NT2/D1 (cell line): ENCODE data around the gene MITF.

Experiments used
- DNase-seq: peaks from one replicate; pipeline ENCODE4 v3.0.0-alpha.2; 2011; ENCODE audit warnings: low read depth, low spot score
- H3K27me3 ChIP-seq: 2 replicates; pipeline ENCODE4 v1.6.0; 2011; ENCODE audit warnings: mild to moderate bottlenecking; ENCODE audit not compliant: insufficient read length, insufficient read depth
- H3K36me3 ChIP-seq: 2 replicates; pipeline ENCODE4 v1.6.1; 2011; ENCODE audit warnings: mild to moderate bottlenecking, low read length, mixed read lengths; ENCODE audit not compliant: insufficient read depth, insufficient read length
- H3K4me1 ChIP-seq: 2 replicates; pipeline ENCODE4 v1.5.1; 2011; ENCODE audit not compliant: insufficient read depth, insufficient read length
- H3K4me3 ChIP-seq: 2 replicates; pipeline ENCODE4 v1.5.1; 2011; ENCODE audit warnings: low read depth; ENCODE audit not compliant: insufficient read length
- H3K9ac ChIP-seq: 2 replicates; pipeline ENCODE4 v1.6.0; 2011; ENCODE audit warnings: low read depth; ENCODE audit not compliant: insufficient read length
- H3K9me3 ChIP-seq: 2 replicates; pipeline ENCODE4 v1.5.1; 2011; ENCODE audit warnings: mild to moderate bottlenecking, low read length; ENCODE audit not compliant: insufficient read depth
- SUZ12 ChIP-seq: IDR thresholded peaks from 2 replicates; pipeline ENCODE4 v1.6.1; 2011; ENCODE audit not compliant: insufficient read length, insufficient read depth; ENCODE audit errors: extremely low read depth
- YY1 ChIP-seq: IDR thresholded peaks from 2 replicates; pipeline ENCODE4 v1.6.1; 2011; ENCODE audit not compliant: insufficient read length, insufficient read depth
- ZNF274 ChIP-seq: IDR thresholded peaks from 2 replicates; pipeline ENCODE4 v1.6.1; 2011; ENCODE audit warnings: mild to moderate bottlenecking, low read depth, low read length

MITF gene

DNA sequence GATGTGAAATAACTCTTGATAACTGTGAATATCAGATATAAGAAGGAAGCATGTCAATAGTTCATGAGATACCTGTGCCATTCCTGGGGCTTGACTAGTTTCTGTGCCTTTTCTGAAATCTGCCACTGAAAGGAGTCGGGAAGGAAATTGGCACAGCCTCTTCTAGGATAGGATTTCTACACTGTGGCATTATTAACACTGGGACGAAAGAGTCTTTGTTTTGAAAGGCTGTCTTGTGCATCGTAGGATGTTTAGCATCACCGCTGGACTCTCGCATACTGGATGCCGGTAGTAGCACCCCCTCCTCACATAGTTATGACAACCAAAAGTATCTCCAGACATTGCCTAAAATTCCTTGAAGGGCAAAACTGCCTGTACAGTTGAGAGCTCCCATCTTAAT is 182.4 kb downstream of the MITF start:
- no peaks in the 10 kb centered on the region for H3K9me3 ChIP-seq
- H3K36me3 ChIP-seq: no peaks in the 10 kb centered on the region
- no peaks in the 10 kb centered on the region for H3K27me3 ChIP-seq
- no peak overlapping the region for H3K4me3 ChIP-seq
- no peak for DNase-seq
- TF ChIP-seq SUZ12 (no peak), YY1 (no peak), ZNF274 (no peak)
- H3K9ac ChIP-seq: no peak overlapping the region
- H3K4me1 ChIP-seq: no peaks in the 10 kb centered on the region

DNA sequence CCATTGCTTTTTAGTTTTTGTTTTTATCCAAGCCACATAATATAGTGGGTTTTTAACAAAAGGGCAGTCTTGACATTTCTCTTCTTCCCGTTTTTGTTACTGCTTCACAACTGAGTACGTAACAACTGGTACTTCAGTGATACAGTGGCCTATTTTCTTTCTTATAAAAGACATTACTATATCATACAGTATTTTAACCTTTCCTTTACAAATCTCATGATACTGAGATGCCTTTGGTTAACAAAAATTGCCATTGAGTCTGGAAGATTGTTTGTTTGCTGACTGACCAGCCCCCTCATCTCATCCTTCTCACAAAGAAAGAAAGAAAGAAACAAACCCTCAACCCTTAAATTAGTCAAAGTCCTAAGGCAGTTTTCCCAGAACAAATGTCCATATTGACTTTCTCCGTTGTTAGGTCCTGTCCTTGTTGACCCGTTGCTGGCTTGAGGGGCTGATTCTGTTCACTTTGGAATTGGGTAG is 183.3 kb downstream of the MITF start:
- H3K36me3 ChIP-seq: no peaks in the 10 kb centered on the region
- no peaks in the 10 kb centered on the region for H3K9me3 ChIP-seq
- no peaks in the 10 kb centered on the region for H3K4me1 ChIP-seq
- H3K9ac ChIP-seq: no peak overlapping the region
- DNase-seq: no peak
- H3K4me3 ChIP-seq: no peak overlapping the region
- TF ChIP-seq ZNF274: no peak
- no peak for TF ChIP-seq SUZ12
- TF ChIP-seq YY1: no peak
- no peaks in the 10 kb centered on the region for H3K27me3 ChIP-seq

DNA sequence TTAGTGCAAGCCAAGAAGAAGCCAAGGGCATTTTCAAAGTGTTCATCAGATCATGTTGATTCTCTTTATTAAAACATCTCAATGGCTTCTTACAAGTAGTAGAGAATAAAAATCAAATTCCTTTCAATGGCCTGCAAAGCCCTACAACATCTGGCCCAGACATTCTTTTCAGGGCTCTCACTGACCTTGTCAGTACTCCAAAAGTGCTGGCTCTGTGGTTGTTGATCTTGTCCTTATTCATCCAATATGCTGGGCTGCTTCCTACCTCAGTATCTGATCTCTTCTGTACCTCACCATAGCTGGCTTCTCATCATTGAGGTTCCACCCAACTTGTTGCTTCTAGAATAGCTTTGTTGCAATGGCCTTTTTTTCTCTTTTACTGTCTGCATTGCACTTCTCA is 186.2 kb downstream of the MITF start:
- H3K27me3 ChIP-seq: no peaks in the 10 kb centered on the region
- DNase-seq: no peak
- H3K9ac ChIP-seq: no peak overlapping the region
- H3K4me1 ChIP-seq: no peaks in the 10 kb centered on the region
- no peak for TF ChIP-seq ZNF274
- no peak for TF ChIP-seq YY1
- TF ChIP-seq SUZ12: no peak
- H3K9me3 ChIP-seq: no peaks in the 10 kb centered on the region
- H3K4me3 ChIP-seq: no peak overlapping the region
- H3K36me3 ChIP-seq: no peaks in the 10 kb centered on the region

DNA sequence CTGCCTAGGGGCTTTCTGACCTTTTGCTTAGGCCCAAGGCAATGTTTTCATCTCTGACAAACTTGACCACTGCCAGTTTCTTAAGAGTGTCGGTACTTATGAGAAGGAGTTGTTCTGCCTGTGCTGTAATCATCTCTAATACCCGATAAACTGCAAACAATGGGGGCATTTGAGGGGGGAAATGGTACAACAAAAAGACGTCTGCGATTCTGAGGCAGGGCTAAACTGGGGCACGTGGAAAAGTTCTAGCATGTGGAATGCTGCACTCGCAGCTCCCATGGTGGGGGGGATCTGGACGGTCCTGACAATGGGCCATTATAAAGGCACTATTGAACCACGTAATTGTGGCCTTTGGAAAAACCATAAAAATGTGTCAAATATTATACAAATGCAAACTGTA is 187.1 kb downstream of the MITF start:
- H3K9me3 ChIP-seq: no peaks in the 10 kb centered on the region
- DNase-seq: no peak
- H3K36me3 ChIP-seq: no peaks in the 10 kb centered on the region
- H3K9ac ChIP-seq: no peak overlapping the region
- H3K4me1 ChIP-seq: no peaks in the 10 kb centered on the region
- no peaks in the 10 kb centered on the region for H3K27me3 ChIP-seq
- TF ChIP-seq YY1 (no peak), SUZ12 (no peak), ZNF274 (no peak)
- H3K4me3 ChIP-seq: no peak overlapping the region

DNA sequence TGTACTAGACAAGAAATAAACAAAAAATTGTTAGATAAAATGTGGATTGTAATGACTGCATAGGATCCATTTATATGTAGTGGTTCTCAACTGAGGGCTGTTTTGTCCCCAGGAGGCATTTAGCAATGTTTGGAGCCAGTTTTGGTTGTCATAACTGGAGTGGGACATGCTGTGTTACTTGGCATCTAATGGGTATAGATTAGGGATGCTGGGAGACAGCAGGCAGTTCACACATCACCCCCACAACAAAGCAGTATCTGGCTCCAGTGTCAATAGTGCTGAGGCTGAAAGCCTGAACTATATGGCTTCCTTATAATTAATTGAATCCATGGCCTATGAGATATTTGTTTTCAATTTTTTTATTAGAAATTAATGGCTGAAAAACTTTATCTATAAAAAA is 188.3 kb downstream of the MITF start:
- no peak overlapping the region for H3K4me3 ChIP-seq
- TF ChIP-seq SUZ12 (no peak), YY1 (no peak), ZNF274 (no peak)
- H3K27me3 ChIP-seq: no peaks in the 10 kb centered on the region
- H3K36me3 ChIP-seq: no peaks in the 10 kb centered on the region
- no peak for DNase-seq
- H3K9ac ChIP-seq: no peak overlapping the region
- H3K9me3 ChIP-seq: no peaks in the 10 kb centered on the region
- no peaks in the 10 kb centered on the region for H3K4me1 ChIP-seq

DNA sequence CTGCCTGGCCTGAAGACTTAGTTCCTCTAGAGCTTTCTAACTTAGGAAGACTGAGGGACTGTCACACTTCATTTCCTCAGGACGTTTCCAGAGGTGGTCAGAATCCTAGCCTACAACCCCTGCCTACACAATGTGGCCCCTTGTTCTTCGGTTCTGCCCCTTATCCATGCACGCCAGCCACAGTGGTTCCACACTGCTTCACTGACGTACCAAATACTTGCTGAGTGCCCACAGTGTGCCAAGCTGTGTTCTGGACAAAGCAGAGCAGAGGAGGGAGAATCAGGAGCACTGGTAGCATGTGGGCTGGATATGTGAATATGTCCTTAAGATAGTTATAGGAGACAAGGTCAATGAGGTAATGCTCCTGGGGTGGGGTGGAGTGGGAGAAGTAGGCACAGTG is 189.8 kb downstream of the MITF start:
- no peaks in the 10 kb centered on the region for H3K27me3 ChIP-seq
- no peak for TF ChIP-seq ZNF274
- no peak for TF ChIP-seq SUZ12
- no peak for TF ChIP-seq YY1
- H3K4me1 ChIP-seq: no peaks in the 10 kb centered on the region
- H3K9ac ChIP-seq: no peak overlapping the region
- no peaks in the 10 kb centered on the region for H3K9me3 ChIP-seq
- no peaks in the 10 kb centered on the region for H3K36me3 ChIP-seq
- H3K4me3 ChIP-seq: no peak overlapping the region
- no peak for DNase-seq

DNA sequence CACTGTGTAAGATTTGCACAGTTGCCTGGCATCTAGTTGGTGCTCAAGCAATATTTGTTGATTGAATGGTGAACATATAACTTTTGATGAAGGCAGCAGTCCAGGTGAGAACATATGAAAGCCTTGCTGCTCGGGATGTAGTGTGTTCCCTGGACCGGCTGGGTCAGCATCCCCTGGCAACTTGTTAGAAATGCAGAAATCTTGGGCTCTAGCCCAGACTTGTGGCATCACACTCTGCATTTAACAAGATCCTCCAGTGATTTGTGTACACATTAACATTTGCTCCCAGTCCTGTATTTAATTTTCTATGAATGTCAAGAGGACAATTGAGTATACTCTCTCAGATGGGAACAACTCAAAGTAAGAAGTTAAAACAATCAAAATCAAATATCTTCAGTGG is 191.3 kb downstream of the MITF start:
- H3K4me1 ChIP-seq: no peaks in the 10 kb centered on the region
- H3K9me3 ChIP-seq: no peaks in the 10 kb centered on the region
- H3K4me3 ChIP-seq: no peak overlapping the region
- H3K36me3 ChIP-seq: no peaks in the 10 kb centered on the region
- H3K9ac ChIP-seq: no peak overlapping the region
- no peaks in the 10 kb centered on the region for H3K27me3 ChIP-seq
- TF ChIP-seq YY1: no peak
- TF ChIP-seq ZNF274: no peak
- TF ChIP-seq SUZ12: no peak
- DNase-seq: no peak
